ENCODE results near the gene TUB.

- TF ChIP-seq CTCF (IDR thresholded peaks at IDR 0.05; ENCODE audit: low read length), result no peak
- no peak for TF ChIP-seq EZH2 (optimal IDR thresholded peaks at IDR 0.05; ENCODE audit: low read depth, low read length)
These were observed 22.0 kb upstream of the TUB start for GRCh38 chr11:8059030-8059429.

Measured in MM.1S (cell line).